Neural progenitor cell (in vitro differentiated cells): ENCODE measurements around the gene BAHD1.

ENCODE experiments used
- EZH2 ChIP-seq: fragments of 200-600 bp; sonication (generic); IDR thresholded peaks from 2 replicates; pipeline ENCODE4 v1.6.1; 2017; ENCODE audit warnings: antibody characterized with exemption, mild to moderate bottlenecking, moderate library complexity
- EZH2phosphoT487 ChIP-seq: fragments of 200-600 bp; sonication (generic); IDR thresholded peaks from 2 replicates; pipeline ENCODE4 v1.6.1; 2017; ENCODE audit warnings: antibody characterized with exemption
- TF ChIP-seq, protein P1 (sequence below): fragments of 200-600 bp; sonication (generic); IDR thresholded peaks from 2 replicates; pipeline ENCODE4 v1.5.1; 2017; ENCODE audit warnings: antibody characterized with exemption, mild to moderate bottlenecking

DNA sequence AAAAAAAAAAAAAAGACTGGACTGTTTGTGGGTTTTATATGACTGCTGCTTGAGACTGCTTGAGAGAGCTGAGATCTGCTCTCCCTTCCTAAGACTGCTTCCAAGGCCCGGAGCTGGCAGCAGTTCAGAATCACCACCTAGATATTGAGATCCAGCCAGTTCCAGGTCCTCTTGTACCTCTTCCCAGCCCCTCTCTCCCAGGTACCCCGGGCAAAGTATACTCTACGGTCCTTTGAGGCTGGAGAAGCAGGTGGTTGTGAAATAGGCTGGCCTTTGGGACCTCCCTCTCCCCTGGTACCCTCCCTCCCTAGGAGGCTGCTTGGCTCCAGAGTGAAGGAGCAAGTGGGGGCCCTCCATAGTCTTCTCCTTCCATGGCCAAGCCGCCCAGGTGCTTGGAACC is 12.6 kb upstream of the BAHD1 start:
- TF ChIP-seq, protein P1, sequence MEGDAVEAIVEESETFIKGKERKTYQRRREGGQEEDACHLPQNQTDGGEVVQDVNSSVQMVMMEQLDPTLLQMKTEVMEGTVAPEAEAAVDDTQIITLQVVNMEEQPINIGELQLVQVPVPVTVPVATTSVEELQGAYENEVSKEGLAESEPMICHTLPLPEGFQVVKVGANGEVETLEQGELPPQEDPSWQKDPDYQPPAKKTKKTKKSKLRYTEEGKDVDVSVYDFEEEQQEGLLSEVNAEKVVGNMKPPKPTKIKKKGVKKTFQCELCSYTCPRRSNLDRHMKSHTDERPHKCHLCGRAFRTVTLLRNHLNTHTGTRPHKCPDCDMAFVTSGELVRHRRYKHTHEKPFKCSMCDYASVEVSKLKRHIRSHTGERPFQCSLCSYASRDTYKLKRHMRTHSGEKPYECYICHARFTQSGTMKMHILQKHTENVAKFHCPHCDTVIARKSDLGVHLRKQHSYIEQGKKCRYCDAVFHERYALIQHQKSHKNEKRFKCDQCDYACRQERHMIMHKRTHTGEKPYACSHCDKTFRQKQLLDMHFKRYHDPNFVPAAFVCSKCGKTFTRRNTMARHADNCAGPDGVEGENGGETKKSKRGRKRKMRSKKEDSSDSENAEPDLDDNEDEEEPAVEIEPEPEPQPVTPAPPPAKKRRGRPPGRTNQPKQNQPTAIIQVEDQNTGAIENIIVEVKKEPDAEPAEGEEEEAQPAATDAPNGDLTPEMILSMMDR: no peak
- TF ChIP-seq EZH2 (no peak), EZH2phosphoT487 (no peak)
